SK-N-MC (cell line): ENCODE measurements around the gene POLR2B.

Source experiments
- EZH2 ChIP-seq: fragments of 200-600 bp; sonication (generic); IDR thresholded peaks from one replicate; pipeline ENCODE4 v1.6.1; 2017; ENCODE audit warnings: antibody characterized with exemption
- POLR2AphosphoS5 ChIP-seq: IDR thresholded peaks from 2 replicates; pipeline ENCODE4 v1.6.1; 2012; ENCODE audit warnings: mild to moderate bottlenecking, low read depth, low read length, borderline replicate concordance

DNA sequence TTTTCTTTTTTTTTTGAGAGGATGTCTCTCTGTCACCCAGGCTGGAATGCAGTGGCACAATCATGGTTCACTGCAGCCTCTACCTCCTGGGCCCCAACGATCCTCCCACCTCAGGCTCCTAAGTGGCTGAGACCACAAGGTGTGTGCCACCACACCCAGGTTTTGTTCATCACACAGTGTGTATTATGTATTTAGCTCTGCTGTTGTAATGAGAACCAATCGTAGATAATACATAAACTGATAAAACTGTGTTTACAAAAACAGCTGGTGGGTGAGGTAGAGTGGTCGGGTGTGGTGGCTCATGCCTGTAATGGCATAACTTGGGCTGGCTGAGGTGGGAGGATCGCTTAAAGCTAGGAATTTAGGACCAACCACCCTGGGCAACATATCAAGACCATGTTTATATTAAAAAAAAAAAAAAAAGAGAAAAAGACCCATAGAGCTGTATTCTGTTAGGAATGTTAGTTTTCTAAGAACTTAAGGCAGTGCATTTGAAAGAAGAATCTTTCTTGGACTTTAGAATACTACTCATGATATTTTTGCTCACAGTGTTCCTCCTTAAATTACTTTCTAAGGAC, 34.9 kb downstream of the POLR2B start:
- TF ChIP-seq POLR2AphosphoS5 (no peak), EZH2 (no peak)
